ENCODE measurements around the gene LHFPL3.

LHFPL3 gene

DNA sequence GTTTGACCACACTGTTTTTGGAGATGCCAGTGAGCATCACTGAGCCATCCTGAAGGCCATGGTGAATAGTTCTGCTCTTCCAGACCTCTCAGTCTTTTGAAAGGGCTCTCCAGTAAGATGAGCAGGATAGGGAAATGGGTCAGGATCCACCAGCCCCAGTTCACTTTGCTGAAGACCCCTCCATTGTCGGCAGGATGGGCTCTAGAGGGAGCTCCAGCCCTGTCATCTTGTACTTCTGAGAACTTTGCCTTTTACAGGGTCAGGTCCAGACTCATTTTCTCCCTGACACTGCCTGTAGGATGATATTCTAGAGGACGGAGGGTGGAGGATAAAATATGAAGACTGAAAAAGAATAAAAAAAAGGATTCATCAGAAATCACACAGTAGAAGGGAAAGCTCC, 13.1 kb downstream of the LHFPL3 start:
- no peak for FAIRE-seq
- TF ChIP-seq POLR2A (IDR thresholded peaks at IDR 0.05; ENCODE audit: low read depth, low read length) = no peak

DNA sequence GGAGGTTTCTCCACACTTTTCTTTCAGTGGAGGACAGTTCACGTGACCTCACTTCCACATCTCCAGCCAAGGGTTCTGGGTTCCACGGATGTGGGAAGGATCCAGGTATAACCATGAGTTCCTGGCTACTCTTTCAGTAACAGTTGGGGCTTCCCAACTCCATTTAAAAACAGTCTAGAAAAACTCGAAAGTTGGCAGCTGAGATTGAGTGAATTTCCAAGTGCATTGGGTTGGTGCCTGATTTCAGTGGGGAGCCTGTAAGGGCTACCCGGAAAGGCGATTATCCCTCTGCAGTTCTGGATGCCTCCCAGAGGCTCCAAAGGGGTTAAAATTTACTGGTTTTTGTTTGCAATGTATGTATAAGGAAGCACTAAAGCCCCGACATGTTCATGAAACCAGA, 24.3 kb downstream of the LHFPL3 start:
- DNase-seq (ENCODE audit: insufficient read length, low spot score) (no peak), FAIRE-seq (no peak)
- no peak for TF ChIP-seq POLR2A (IDR thresholded peaks at IDR 0.05; ENCODE audit: low read depth, low read length)

More for the DNA sequence above, 13.1 kb downstream of the LHFPL3 start:
- DNase-seq (ENCODE audit: insufficient read length, low spot score) = no peak

DNA sequence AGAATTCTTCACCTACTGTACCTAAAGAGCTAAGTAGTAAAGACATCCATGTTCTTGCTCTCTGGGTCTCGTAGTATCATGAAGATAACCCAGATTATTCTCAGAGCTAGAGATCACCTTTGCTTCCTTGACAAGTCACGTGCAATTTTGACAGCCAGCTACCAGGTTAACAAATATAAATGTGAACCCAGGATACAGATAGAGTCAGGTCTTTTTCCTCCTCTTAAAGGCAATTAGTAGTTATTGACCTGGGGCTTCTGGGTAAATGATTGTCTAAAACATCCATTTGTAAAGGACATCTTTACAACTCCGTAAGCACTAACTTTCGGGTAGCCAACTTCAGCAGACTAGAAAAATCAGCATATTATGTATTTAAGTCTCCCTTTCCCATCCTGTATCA, 28.8 kb downstream of the LHFPL3 start:
- DNase-seq (ENCODE audit: insufficient read length, low spot score) = no peak
- no peak for TF ChIP-seq POLR2A (IDR thresholded peaks at IDR 0.05; ENCODE audit: low read depth, low read length)
- no peak for FAIRE-seq

DNA sequence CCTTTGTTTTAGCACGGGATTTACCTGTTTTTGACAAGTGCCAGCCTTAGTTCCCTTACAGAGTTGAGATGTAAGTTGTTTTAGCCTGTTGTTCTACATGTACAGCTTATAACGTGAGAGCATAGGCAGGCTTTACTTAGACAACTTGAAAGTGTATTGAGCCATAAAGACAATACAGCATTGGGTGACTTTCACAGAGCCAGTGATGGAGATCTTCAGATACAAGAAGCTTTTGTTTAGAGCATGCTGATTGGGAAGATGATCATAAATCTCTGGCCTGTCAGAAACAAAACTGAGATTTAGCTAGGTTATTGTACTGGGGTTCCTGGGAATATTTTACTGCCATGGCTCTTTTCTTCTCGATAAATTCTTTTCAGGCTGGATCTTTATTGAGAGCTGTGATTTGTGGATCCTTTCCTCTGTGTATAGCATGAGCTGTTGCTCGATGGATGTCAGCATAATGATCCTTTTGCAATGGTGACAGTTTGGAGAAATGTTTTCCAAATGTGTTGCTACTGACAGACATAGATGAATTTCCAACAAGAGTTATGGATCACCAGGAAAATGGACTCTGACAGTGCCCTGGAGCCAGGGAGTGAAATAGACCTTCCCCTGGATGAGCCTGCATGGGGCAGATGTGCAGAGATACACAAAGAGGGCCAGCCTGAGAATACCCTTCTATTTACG, 30.2 kb downstream of the LHFPL3 start:
- no peak for TF ChIP-seq POLR2A (IDR thresholded peaks at IDR 0.05; ENCODE audit: low read depth, low read length)

DNA sequence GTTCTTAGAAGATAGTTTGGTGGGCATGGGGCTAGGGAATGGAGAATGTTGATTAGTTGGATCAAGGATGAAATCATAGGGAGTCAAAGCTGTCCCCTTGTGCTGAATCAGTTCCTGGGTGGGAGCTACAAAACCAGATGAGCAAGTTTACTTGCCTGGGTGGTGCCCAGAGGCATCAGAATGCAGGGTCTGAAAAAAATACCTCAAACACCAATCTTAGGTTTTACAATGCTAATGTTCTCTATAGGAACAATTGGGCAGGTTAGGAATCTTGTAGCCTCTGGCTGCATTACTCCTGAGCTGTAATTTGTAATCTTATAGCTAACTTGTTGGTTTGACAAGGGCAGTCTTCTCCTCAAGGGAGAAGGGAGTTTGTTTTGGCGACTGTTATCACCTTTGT, 34.4 kb downstream of the LHFPL3 start:
- no peak for DNase-seq (ENCODE audit: insufficient read length, low spot score)
- FAIRE-seq = no peak
- no peak for TF ChIP-seq POLR2A (IDR thresholded peaks at IDR 0.05; ENCODE audit: low read depth, low read length)

More for the DNA sequence above, 30.2 kb downstream of the LHFPL3 start:
- DNase-seq (ENCODE audit: insufficient read length, low spot score) (no peak), FAIRE-seq (no peak)

DNA sequence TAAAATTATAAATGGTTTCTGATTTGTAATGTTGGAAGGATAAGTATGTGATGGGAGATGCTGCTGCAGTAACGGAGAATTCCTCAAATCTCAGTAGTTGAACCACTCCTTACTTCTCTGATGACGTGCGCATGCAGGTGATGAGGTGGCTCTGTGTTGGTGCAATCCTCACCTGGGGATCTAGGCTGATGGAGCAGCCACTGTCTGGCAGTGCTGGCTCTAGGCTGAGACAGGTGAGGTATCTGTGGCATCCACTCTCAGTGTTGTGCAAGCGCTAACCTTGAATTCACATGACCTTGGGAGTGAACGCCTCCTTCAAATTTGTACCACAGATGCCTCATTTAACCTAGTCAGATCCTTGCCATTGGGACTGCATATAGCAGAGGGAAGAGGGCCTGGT, 35.0 kb downstream of the LHFPL3 start:
- DNase-seq (ENCODE audit: insufficient read length, low spot score) (no peak), FAIRE-seq (no peak)
- no peak for TF ChIP-seq POLR2A (IDR thresholded peaks at IDR 0.05; ENCODE audit: low read depth, low read length)

DNA sequence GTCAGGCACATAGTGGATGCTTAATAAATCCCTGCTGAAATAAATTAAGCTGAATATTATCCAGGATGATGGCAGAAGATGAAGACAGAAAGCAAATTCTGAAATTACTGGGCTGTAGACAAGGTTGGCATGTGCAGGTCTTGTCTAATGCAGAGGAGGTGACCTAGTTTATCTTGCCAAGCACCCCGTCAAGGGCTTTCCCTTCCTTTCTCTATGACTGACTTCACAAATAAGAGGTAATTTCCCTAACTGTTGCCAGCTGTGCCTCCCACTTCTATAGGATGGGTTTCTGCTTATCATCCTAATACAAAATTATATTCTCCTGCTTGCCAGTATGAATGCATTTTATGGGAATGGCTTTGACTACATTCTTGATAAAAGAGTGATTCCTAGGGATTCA, 38.0 kb downstream of the LHFPL3 start:
- FAIRE-seq (no peak), DNase-seq (ENCODE audit: insufficient read length, low spot score) (no peak)
- TF ChIP-seq POLR2A (IDR thresholded peaks at IDR 0.05; ENCODE audit: low read depth, low read length) = no peak

DNA sequence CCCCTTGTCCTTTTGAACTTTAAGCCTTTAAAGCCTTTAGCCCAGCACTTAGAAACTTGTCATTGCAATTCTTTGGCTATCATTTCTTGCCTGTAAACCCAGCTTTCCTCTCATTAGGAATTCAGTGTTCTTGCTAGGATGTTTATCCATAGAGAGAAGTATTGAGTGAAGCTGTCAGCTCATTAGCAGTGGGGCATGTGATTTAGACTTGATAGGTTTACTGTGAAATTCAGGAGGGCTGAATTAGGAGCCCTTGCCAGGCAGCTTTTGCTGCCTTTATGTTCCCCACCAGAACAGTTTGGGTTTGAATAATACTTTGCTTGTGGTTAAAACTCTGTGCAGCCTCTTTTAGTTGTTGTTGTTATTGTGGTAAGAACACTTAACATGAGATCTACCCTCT, 39.5 kb downstream of the LHFPL3 start:
- FAIRE-seq (no peak), DNase-seq (ENCODE audit: insufficient read length, low spot score) (no peak)
- no peak for TF ChIP-seq POLR2A (IDR thresholded peaks at IDR 0.05; ENCODE audit: low read depth, low read length)

DNA sequence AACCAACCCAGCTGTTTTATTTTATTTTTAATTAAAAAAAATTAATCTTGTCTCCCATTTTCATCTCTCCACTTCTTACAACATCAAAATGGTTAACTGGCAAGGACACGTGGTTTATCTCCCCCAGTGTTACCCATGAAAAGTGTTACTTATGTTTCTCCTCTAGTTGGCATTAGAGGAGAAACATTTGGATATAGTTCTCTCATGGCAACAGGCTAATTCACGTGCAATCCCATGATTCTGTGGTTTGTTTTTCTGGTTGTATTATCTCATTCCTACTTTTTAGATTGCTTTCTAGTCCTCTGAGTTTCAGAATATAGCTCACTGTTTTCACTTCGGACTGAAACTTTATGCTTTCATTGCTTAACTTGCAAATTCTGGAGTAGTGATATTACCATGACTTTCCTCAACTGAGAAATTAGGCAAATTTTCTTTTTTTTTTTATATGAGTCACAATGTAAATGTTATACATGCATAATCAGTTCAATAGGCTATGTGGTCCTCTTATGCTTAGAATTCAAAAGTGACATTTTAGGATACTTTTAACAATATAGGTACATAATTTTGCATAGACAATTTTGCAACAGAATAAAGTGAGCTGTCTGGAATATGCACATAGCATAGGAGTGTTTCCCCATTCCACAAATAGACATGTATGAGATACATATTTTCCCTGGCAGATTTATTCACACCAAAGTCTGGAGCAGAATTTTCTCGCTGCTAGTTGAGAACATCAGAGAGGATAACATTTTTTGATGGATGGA, 43.0 kb downstream of the LHFPL3 start:
- TF ChIP-seq POLR2A (IDR thresholded peaks at IDR 0.05; ENCODE audit: low read depth, low read length) = no peak
- FAIRE-seq (no peak), DNase-seq (ENCODE audit: insufficient read length, low spot score) (no peak)

DNA sequence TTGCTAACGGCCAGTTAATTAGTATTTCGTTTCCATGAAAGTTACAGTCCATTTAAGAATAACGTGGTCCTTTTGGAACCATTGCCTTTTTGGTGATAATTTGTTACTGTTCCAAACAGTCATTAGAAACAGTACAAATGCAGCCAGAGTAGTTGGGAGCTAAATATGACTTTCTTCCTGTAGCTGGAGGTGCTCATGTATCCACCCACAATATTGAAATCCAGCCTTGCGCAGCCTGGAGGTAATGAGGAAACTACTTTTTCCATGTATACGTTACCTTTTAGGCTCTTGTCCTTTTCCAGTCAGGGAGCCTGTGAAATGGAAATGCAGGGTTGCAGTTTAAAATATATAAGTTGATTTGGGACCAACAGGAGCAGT, 43.6 kb downstream of the LHFPL3 start:
- no peak for TF ChIP-seq POLR2A (IDR thresholded peaks at IDR 0.05; ENCODE audit: low read depth, low read length)
- FAIRE-seq (no peak), DNase-seq (ENCODE audit: insufficient read length, low spot score) (no peak)

DNA sequence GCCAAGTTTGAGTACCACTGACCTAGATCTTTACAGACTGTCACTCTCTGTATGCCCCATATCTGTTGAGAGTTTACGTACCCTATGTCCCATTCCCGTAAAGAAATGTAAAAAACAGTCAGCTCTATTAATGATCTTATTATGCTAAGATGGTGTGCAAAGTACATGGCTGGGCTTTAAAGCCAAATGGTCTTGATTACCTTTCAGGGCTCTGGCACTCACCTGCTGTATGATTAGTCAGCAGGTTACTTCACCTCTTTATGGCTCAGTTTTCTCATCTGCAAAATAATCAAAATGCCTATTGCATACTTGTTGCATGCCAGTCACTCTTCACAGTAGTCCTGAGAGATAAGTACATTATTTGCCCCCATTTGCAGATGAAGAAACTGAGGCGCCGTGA, 54.2 kb downstream of the LHFPL3 start:
- FAIRE-seq (no peak), DNase-seq (ENCODE audit: insufficient read length, low spot score) (no peak)
- TF ChIP-seq POLR2A (IDR thresholded peaks at IDR 0.05; ENCODE audit: low read depth, low read length) = no peak

DNA sequence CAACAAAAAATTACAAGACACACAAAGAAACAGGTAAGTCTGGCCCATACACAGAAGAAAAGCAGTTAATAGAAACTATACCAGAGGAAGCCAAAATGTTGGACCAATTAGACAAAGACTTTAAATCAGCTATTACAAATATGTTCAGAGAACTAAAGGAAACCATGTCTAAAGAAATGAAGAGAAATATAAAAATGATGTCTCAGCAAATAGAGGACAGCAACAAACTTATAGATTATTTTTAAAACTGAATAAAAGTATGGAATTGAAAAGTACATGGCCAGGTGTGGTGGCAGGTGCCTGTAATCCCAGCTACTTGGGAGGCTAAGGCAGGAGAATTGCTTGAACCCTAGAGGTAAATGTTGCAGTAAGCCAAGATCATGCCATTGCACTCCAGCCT, 58.5 kb downstream of the LHFPL3 start:
- no peak for FAIRE-seq

DNA sequence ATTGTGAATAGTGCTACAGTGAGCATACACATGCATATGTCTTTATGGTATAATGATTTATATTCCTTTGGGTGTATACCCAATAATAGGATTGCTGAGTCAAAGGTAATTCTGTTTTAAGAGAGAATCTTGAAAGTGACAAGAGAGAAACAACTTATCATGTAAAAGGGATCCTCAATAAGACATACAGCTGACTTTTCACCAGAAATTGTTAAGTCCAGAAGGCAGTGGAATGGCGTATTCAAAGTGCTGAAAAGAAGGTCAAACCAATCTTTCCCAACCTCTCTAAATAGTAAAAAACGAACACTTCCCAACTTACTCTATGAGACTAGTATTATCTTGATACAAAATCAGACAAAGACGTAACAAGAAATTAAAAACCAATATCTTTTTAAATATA, 59.8 kb downstream of the LHFPL3 start:
- TF ChIP-seq POLR2A (IDR thresholded peaks at IDR 0.05; ENCODE audit: low read depth, low read length) = no peak
- DNase-seq (ENCODE audit: insufficient read length, low spot score) (no peak), FAIRE-seq (no peak)

More for the DNA sequence above, 58.5 kb downstream of the LHFPL3 start:
- no peak for TF ChIP-seq POLR2A (IDR thresholded peaks at IDR 0.05; ENCODE audit: low read depth, low read length)
- DNase-seq (ENCODE audit: insufficient read length, low spot score) = no peak

DNA sequence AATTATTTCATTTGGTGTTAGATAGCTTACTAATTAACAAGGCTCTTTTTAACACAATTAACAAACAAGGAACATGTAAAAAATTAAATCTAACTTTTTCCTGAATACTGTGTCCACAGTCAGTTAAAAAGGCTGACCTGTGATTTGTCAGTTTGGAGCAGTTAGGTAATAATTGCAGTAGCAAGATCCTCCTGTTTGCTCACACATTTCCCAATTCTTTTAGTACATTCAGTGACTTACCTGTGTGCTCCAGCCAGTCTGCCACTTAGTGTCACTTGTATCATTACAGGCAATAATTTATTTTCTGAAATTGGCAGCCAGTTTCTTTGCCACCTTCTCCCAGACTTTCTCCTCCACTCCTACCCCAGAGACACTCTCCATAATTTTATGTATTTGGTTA, 66.8 kb downstream of the LHFPL3 start:
- TF ChIP-seq POLR2A (IDR thresholded peaks at IDR 0.05; ENCODE audit: low read depth, low read length) = no peak
- DNase-seq (ENCODE audit: insufficient read length, low spot score) (no peak), FAIRE-seq (no peak)

DNA sequence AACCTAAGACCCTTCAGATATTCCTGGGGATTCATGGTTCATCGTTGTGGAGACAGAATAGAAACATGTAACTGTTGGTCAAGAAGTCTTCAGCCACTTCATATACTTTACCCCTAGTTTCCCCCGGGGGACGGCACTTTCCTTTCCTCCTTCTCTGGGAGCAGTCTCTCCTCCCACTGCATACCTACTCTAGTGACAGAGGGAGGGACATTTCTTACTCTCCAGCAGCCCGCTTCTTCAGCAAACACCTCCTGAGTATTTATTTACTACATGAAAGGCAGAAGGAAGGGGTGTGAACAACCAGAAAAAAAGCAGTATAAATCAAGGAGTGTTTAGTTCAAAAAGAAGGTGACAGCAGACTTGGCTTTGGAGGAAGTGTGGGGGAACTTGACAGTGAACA, 69.0 kb downstream of the LHFPL3 start:
- TF ChIP-seq POLR2A (IDR thresholded peaks at IDR 0.05; ENCODE audit: low read depth, low read length) = no peak
- no peak for FAIRE-seq
- no peak for DNase-seq (ENCODE audit: insufficient read length, low spot score)

Measured in H54 (cell line).